ENCODE measurements around the gene ZNF335.

DNA sequence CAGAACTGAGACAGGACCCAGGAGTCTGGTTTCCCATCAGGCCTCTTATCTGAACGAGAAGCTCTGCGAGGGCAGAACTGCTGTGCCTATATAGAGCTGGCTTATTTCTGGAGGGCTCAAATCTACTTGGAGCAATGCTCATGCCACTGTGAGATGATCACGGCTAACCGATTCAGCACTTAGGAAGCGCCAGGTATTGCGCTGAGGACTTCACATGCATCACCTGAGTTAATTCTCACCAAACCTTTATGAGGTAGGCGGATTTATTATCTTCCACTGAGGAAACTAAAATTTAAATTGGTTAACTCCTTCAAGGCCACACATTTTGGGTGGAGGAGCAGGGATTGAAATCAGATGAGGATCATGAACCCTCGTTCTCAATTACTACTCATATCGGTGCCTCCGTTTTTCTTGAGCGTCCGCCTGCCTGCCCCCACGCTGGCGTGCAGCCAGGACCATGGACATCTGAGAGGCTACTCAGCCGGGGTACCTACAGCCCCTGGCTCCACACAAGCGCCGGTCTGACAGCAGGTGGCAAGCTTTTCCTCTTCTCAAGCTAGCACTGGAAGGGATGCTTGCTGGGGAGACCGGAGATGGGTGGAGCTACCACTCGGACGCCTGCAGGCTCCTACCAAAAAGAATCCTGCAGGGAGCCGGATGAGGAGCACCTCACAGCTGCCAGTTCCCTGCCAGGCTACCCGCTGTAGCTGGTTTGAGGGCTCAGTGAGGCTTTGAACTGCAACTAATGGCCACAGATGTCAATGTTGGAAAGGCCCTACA lies 38.5 kb downstream of the ZNF335 start:
- TF ChIP-seq, protein P1, sequence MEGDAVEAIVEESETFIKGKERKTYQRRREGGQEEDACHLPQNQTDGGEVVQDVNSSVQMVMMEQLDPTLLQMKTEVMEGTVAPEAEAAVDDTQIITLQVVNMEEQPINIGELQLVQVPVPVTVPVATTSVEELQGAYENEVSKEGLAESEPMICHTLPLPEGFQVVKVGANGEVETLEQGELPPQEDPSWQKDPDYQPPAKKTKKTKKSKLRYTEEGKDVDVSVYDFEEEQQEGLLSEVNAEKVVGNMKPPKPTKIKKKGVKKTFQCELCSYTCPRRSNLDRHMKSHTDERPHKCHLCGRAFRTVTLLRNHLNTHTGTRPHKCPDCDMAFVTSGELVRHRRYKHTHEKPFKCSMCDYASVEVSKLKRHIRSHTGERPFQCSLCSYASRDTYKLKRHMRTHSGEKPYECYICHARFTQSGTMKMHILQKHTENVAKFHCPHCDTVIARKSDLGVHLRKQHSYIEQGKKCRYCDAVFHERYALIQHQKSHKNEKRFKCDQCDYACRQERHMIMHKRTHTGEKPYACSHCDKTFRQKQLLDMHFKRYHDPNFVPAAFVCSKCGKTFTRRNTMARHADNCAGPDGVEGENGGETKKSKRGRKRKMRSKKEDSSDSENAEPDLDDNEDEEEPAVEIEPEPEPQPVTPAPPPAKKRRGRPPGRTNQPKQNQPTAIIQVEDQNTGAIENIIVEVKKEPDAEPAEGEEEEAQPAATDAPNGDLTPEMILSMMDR (IDR thresholded peaks at IDR 0.05; ENCODE audit: poor library complexity): peak; percentile 48
- no peak for TF ChIP-seq EZH2phosphoT487 (IDR thresholded peaks at IDR 0.05; ENCODE audit: low read depth, severe bottlenecking, unreplicated experiment)
